Measurements from ENCODE around the gene DYNLL2. TPM values are rescaled to one million over a fixed set of nuclear protein-coding genes. Genes with fewer than 3 reads are reported as not detected.
"Not testable (repeated sequence)": the region's sequence is repeated elsewhere in the genome, so short reads cannot be mapped to it uniquely, and the experiment has no call there.

DYNLL2 gene
- total RNA-seq: 10.8 and 11.8 TPM in 2 replicates

GRCh38 chr17:58082870-58083490 is at the start of gene DYNLL2:
TSS of gene DYNLL2 (plus strand) at chr17:58083419. CDS start at chr17:58087091, 3,672 bp downstream.
- peak; percentile 20 for DNase-seq (ENCODE audit: extremely low read depth, low read depth, low spot score)

- DNase-seq (ENCODE audit: extremely low read depth, low read depth, low spot score): no peak
Observed at GRCh38 chr17:58039975-58040374, 43.2 kb upstream of the DYNLL2 start.

GRCh38 chr17:58040386-58040785 is 42.8 kb upstream of the DYNLL2 start:
- DNase-seq (ENCODE audit: extremely low read depth, low read depth, low spot score): no peak

- no peak for DNase-seq (ENCODE audit: extremely low read depth, low read depth, low spot score)
Observed at GRCh38 chr17:58041161-58041560, 42.1 kb upstream of the DYNLL2 start.

GRCh38 chr17:58043221-58044181 is 39.7 kb upstream of the DYNLL2 start:
- DNase-seq (ENCODE audit: extremely low read depth, low read depth, low spot score): no peak

GRCh38 chr17:58044256-58044655 is 39.0 kb upstream of the DYNLL2 start:
- not testable (repeated sequence) for DNase-seq (ENCODE audit: extremely low read depth, low read depth, low spot score)

GRCh38 chr17:58046239-58047094 is 36.8 kb upstream of the DYNLL2 start:
- no peak for DNase-seq (ENCODE audit: extremely low read depth, low read depth, low spot score)

- no peak for DNase-seq (ENCODE audit: extremely low read depth, low read depth, low spot score)
Observed at GRCh38 chr17:58047376-58048150, 35.7 kb upstream of the DYNLL2 start.

GRCh38 chr17:58049533-58049932 is 33.7 kb upstream of the DYNLL2 start:
- DNase-seq (ENCODE audit: extremely low read depth, low read depth, low spot score): no peak

GRCh38 chr17:58050966-58051365 is 32.3 kb upstream of the DYNLL2 start:
- no peak for DNase-seq (ENCODE audit: extremely low read depth, low read depth, low spot score)

GRCh38 chr17:58051468-58051867 is 31.8 kb upstream of the DYNLL2 start:
- no peak for DNase-seq (ENCODE audit: extremely low read depth, low read depth, low spot score)

- no peak for DNase-seq (ENCODE audit: extremely low read depth, low read depth, low spot score)
Observed at GRCh38 chr17:58052407-58052806, 30.8 kb upstream of the DYNLL2 start.

- DNase-seq (ENCODE audit: extremely low read depth, low read depth, low spot score): no peak
Observed at GRCh38 chr17:58052945-58053715, 30.1 kb upstream of the DYNLL2 start.

GRCh38 chr17:58054641-58055040 is 28.6 kb upstream of the DYNLL2 start:
- no peak for DNase-seq (ENCODE audit: extremely low read depth, low read depth, low spot score)

GRCh38 chr17:58056476-58056875 is 26.7 kb upstream of the DYNLL2 start:
- DNase-seq (ENCODE audit: extremely low read depth, low read depth, low spot score): no peak

- no peak for DNase-seq (ENCODE audit: extremely low read depth, low read depth, low spot score)
Observed at GRCh38 chr17:58059141-58059540, 24.1 kb upstream of the DYNLL2 start.

- DNase-seq (ENCODE audit: extremely low read depth, low read depth, low spot score): no peak
Observed at GRCh38 chr17:58060596-58061191, 22.5 kb upstream of the DYNLL2 start.

- no peak for DNase-seq (ENCODE audit: extremely low read depth, low read depth, low spot score)
Observed at GRCh38 chr17:58061672-58062071, 21.5 kb upstream of the DYNLL2 start.

GRCh38 chr17:58065238-58065637 is 18.0 kb upstream of the DYNLL2 start:
- DNase-seq (ENCODE audit: extremely low read depth, low read depth, low spot score): no peak
